ENCODE measurements around the gene PKN1.
"Not testable (repeated sequence)": the region's sequence is repeated elsewhere in the genome, so short reads cannot be mapped to it uniquely, and the experiment has no call there.

Gene PKN1

GRCh38 chr19:14450876-14451275, 17.8 kb downstream of the PKN1 start:
- no peak for TF ChIP-seq CTCF (conservative IDR thresholded peaks at IDR 0.05; ENCODE audit: low read depth, low read length)
- no peak overlapping the region for H3K4me3 ChIP-seq (ENCODE audit: low read length)
- DNase-seq (ENCODE audit: low read depth) = no peak

- DNase-seq (ENCODE audit: low read depth); H3K4me3 ChIP-seq (ENCODE audit: low read length): not testable (repeated sequence)
These were observed 19.2 kb downstream of the PKN1 start for GRCh38 chr19:14452303-14452702.

GRCh38 chr19:14459703-14460102, 26.6 kb downstream of the PKN1 start:
- no peak overlapping the region for H3K4me3 ChIP-seq (ENCODE audit: low read length)
- no peak for DNase-seq (ENCODE audit: low read depth)
- no peak for TF ChIP-seq CTCF (conservative IDR thresholded peaks at IDR 0.05; ENCODE audit: low read depth, low read length)

GRCh38 chr19:14460935-14461334, 27.8 kb downstream of the PKN1 start:
- TF ChIP-seq CTCF (conservative IDR thresholded peaks at IDR 0.05; ENCODE audit: low read depth, low read length) = no peak

GRCh38 chr19:14462401-14462800, 29.3 kb downstream of the PKN1 start:
- not testable (repeated sequence) for DNase-seq (ENCODE audit: low read depth)

More at GRCh38 chr19:14460935-14461334, 27.8 kb downstream of the PKN1 start:
- no peak overlapping the region for H3K4me3 ChIP-seq (ENCODE audit: low read length)
- DNase-seq (ENCODE audit: low read depth) = no peak

GRCh38 chr19:14463747-14464146, 30.6 kb downstream of the PKN1 start:
- TF ChIP-seq CTCF (conservative IDR thresholded peaks at IDR 0.05; ENCODE audit: low read depth, low read length) = no peak
- no peak for DNase-seq (ENCODE audit: low read depth)
- H3K4me3 ChIP-seq (ENCODE audit: low read length) = no peak overlapping the region

More at GRCh38 chr19:14462401-14462800, 29.3 kb downstream of the PKN1 start:
- not testable (repeated sequence) for H3K4me3 ChIP-seq (ENCODE audit: low read length)

GRCh38 chr19:14467391-14467790, 34.3 kb downstream of the PKN1 start:
- no peak for TF ChIP-seq CTCF (conservative IDR thresholded peaks at IDR 0.05; ENCODE audit: low read depth, low read length)
- no peak overlapping the region for H3K4me3 ChIP-seq (ENCODE audit: low read length)
- no peak for DNase-seq (ENCODE audit: low read depth)

- TF ChIP-seq CTCF (conservative IDR thresholded peaks at IDR 0.05; ENCODE audit: low read depth, low read length) = no peak
- no peak for DNase-seq (ENCODE audit: low read depth)
- no peak overlapping the region for H3K4me3 ChIP-seq (ENCODE audit: low read length)
These were observed 34.7 kb downstream of the PKN1 start for GRCh38 chr19:14467816-14468215.
